HCT116 (cell line): ENCODE results near the gene ADIPOR2. TPM values are rescaled to one million over a fixed set of nuclear protein-coding genes. Genes with fewer than 3 reads are reported as not detected.

Source experiments
- ATAC-seq: fragments of 200-7000 bp; cut with Tn5 transposase; 2 replicates; pipeline ENCODE4 v1.9.1; 2020; ENCODE audit warnings: mild to moderate bottlenecking, moderate library complexity
- BruUV-seq: library from RNA; stranded (reverse); fragments of 400-500 nt; replicated peaks from 2 replicates; lab custom pipeline; 2021; lab: Mats Ljungman, UMichigan
- CTCF ChIA-PET: fragments of 300-600 bp; sonication (Branson Sonifier 250); formaldehyde crosslinking; loops from one replicate; lab custom pipeline; 2021; ENCODE audit warnings: antibody characterized with exemption; lab: Charles Lee
- POLR2A ChIA-PET: fragments of 300-600, 350-600 bp; sonication (Branson Sonifier 250); formaldehyde crosslinking; loops from one replicate; lab custom pipeline; 2021; ENCODE audit warnings: antibody characterized with exemption; lab: Charles Lee
- RAD21 ChIA-PET, 2 experiments: fragments of 300-600 bp; sonication (Branson Sonifier 250); formaldehyde crosslinking; loops; one replicate each; lab custom pipeline; 2023; ENCODE audit warnings: low total read pairs in 2 of 2; ENCODE audit not compliant: uncharacterized antibody in 2 of 2, unreplicated experiment in 2 of 2, low non-redundant PET in 1 of 2; lab: Charles Lee
- DNase-seq: peaks from one replicate; pipeline ENCODE4 v3.0.0-alpha.2; 2010; ENCODE audit warnings: low read depth, low spot score
- H2AFZ ChIP-seq: fragments of 200-600 bp; shearing (Covaris generic), sonication (generic); 2 replicates; pipeline ENCODE4 v1.6.1; 2017; ENCODE audit warnings: low read depth, mixed run types, mixed read lengths, antibody characterized with exemption, low read length; ENCODE audit not compliant: poor library complexity, severe bottlenecking
- H3K27ac ChIP-seq: 2 replicates; pipeline ENCODE4 v1.5.1; 2012; ENCODE audit warnings: low read depth, low read length
- H3K27me3 ChIP-seq: fragments of 200-600 bp; sonication (generic); 2 replicates; pipeline ENCODE4 v1.6.1; 2016; ENCODE audit warnings: mixed run types, low read length, mixed read lengths; ENCODE audit not compliant: insufficient read depth
- H3K36me3 ChIP-seq, 2 experiments: fragments of 200-500 bp in 1 of 2; fragments of 200-600 bp in 1 of 2; sonication (Bioruptor generic) in 1 of 2; sonication (generic) in 1 of 2; 2 replicates each; pipeline versions ENCODE4 v1.5.1 to v1.6.1; 2014 to 2016; ENCODE audit warnings: low read length in 2 of 2, inconsistent platforms in 1 of 2, mixed read lengths in 1 of 2, mixed run types in 1 of 2; ENCODE audit not compliant: insufficient read depth in 2 of 2, control insufficient read depth in 1 of 2
- H3K4me1 ChIP-seq, 2 experiments: fragments of 200-600 bp in 1 of 2; sonication (generic) in 1 of 2; 2 replicates each; pipeline versions ENCODE4 v1.5.1 to v1.6.1; 2012 to 2017; ENCODE audit warnings: low read length in 2 of 2, inconsistent platforms in 1 of 2, mild to moderate bottlenecking in 1 of 2, mixed read lengths in 1 of 2, mixed run types in 1 of 2, moderate library complexity in 1 of 2; ENCODE audit not compliant: insufficient read depth in 2 of 2, control insufficient read depth in 1 of 2
- H3K4me2 ChIP-seq: fragments of 200-600 bp; sonication (generic); 2 replicates; pipeline ENCODE4 v1.6.1; 2017; ENCODE audit warnings: mixed run types, low read length, mixed read lengths
- H3K4me3 ChIP-seq, 2 experiments: fragments of 200-600 bp in 1 of 2; sonication (generic) in 1 of 2; replicated peaks in 1 of 2; 2 replicates each; pipeline ENCODE4 v1.5.1; 2011 to 2016; ENCODE audit warnings: low read length in 2 of 2, control low read depth in 1 of 2, low read depth in 1 of 2, mild to moderate bottlenecking in 1 of 2, mixed read lengths in 1 of 2, mixed run types in 1 of 2
- H3K79me2 ChIP-seq: fragments of 200-600 bp; sonication (generic); 2 replicates; pipeline ENCODE4 v1.6.1; 2017; ENCODE audit warnings: mild to moderate bottlenecking, mixed run types, low read length, moderate library complexity, mixed read lengths; ENCODE audit not compliant: insufficient read depth
- H3K9ac ChIP-seq: fragments of 200-600 bp; sonication (generic); 2 replicates; pipeline ENCODE4 v1.6.1; 2016; ENCODE audit warnings: low read length, mixed read lengths
- H3K9me2 ChIP-seq: fragments of 200-600 bp; sonication (generic), shearing (Covaris generic); 2 replicates; pipeline ENCODE4 v1.6.1; 2017; ENCODE audit warnings: mixed run types, mild to moderate bottlenecking, moderate library complexity; ENCODE audit not compliant: insufficient read depth
- H3K9me3 ChIP-seq, 2 experiments: fragments of 200-500 bp in 1 of 2; fragments of 200-600 bp in 1 of 2; sonication (Bioruptor generic) in 1 of 2; sonication (generic) in 1 of 2; 2 replicates each; pipeline ENCODE4 v1.6.1; 2014 to 2017; ENCODE audit warnings: low read length in 2 of 2, mixed read lengths in 2 of 2, inconsistent platforms in 1 of 2, low read depth in 1 of 2, mild to moderate bottlenecking in 1 of 2, mixed run types in 1 of 2, moderate library complexity in 1 of 2; ENCODE audit not compliant: control insufficient read depth in 1 of 2, insufficient read depth in 1 of 2
- H4K20me1 ChIP-seq: fragments of 200-600 bp; sonication (generic), shearing (Covaris generic); 2 replicates; pipeline ENCODE4 v1.6.1; 2017; ENCODE audit warnings: mixed run types, mild to moderate bottlenecking, moderate library complexity; ENCODE audit not compliant: insufficient read depth
- CEBPB ChIP-seq: IDR thresholded peaks from 2 replicates; pipeline ENCODE4 v1.6.1; 2012; ENCODE audit warnings: low read depth
- ELF1 ChIP-seq: IDR thresholded peaks from 2 replicates; pipeline ENCODE4 v1.6.1; 2012; ENCODE audit warnings: low read depth, borderline replicate concordance
- EZH2phosphoT487 ChIP-seq: fragments of 200-600 bp; IDR thresholded peaks from 2 replicates; pipeline ENCODE4 v1.6.1; 2018; ENCODE audit warnings: antibody characterized with exemption, borderline replicate concordance
- RAD21 ChIP-seq: IDR thresholded peaks from 2 replicates; pipeline ENCODE4 v1.6.1; 2012; ENCODE audit warnings: low read depth, mild to moderate bottlenecking
- SP1 ChIP-seq: IDR thresholded peaks from 2 replicates; pipeline ENCODE4 v1.6.1; 2012; ENCODE audit warnings: low read depth
- SRF ChIP-seq: IDR thresholded peaks from 2 replicates; pipeline ENCODE4 v1.6.1; 2012; ENCODE audit warnings: low read depth
- TCF7L2 ChIP-seq: IDR thresholded peaks from 2 replicates; pipeline ENCODE4 v1.7.0; 2011; ENCODE audit warnings: borderline replicate concordance, inconsistent platforms; ENCODE audit not compliant: insufficient read depth, insufficient read length; ENCODE audit errors: extremely low read depth
- YY1 ChIP-seq: IDR thresholded peaks from 2 replicates; pipeline ENCODE4 v1.6.1; 2011; ENCODE audit warnings: low read length, low read depth, moderate library complexity, mild to moderate bottlenecking; ENCODE audit not compliant: insufficient replicate concordance; ENCODE audit errors: extremely low read depth
- ZFX ChIP-seq: fragments of 450-650 bp; IDR thresholded peaks from 2 replicates; pipeline ENCODE4 v1.6.1; 2017
- ZNF274 ChIP-seq: fragments of 200-500 bp; sonication (Bioruptor generic); IDR thresholded peaks from 2 replicates; pipeline ENCODE4 v1.6.1; 2014; ENCODE audit warnings: mild to moderate bottlenecking, low read depth, low read length, inconsistent platforms
- intact Hi-C: fragments of 100-400 bp; cut with micrococcal nuclease; formaldehyde crosslinking; loops from 2 replicates; pipeline ENCODE4 v1.10.0; 2022
- total RNA-seq: library from RNA; stranded (reverse); gene quantifications from one replicate; pipeline ENCODE4 v1.2.1, GENCODE V29; 2021; ENCODE audit not compliant: unreplicated experiment
- TF ChIP-seq, protein P1 (sequence below), 3 experiments: fragments of 200-600 bp in 1 of 3; sonication (generic) in 1 of 3; IDR thresholded peaks in 2 of 3; conservative IDR thresholded peaks in 1 of 3; 2 replicates each; pipeline ENCODE4 v1.5.1; 2012 to 2017; ENCODE audit warnings: low read depth in 2 of 3, low read length in 2 of 3, antibody characterized with exemption in 1 of 3, borderline replicate concordance in 1 of 3, control low read depth in 1 of 3, mild to moderate bottlenecking in 1 of 3, mixed read lengths in 1 of 3, mixed run types in 1 of 3, moderate library complexity in 1 of 3; ENCODE audit not compliant: insufficient read depth in 1 of 3
- TF ChIP-seq, protein P2 (sequence below): IDR thresholded peaks from 2 replicates; pipeline ENCODE4 v1.6.1; 2012

ADIPOR2 gene
- total RNA-seq, 1 experiment from 2014 or later, result 69.9 TPM

DNA sequence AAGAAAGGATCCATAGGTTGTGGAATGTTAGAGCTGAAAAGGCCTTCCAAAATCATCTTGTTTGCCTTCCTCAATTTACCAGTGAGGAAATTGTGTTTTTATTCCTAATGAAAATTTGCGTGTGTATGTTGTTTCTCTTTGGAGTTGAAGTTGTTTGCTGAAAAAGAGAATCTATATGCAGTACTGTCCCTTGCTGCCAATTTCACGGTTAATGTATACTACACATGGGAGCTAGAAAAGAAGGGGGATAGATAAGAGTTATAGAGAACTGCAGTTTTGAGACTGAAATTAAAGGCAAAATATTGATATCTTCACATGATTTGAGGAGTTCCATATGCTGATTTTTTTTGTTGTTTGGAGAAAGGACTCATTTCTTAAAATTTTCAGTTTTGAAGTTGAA is 67.5 kb downstream of the ADIPOR2 start:
- RAD21 ChIA-PET, result no interaction called here
- H2AFZ ChIP-seq, result no peak overlapping the region
- H3K4me1 ChIP-seq, result peaks cover 14 to 44% of the 10 kb centered on the region in 2 experiments
- intact Hi-C loops, result no loop called here
- no peaks in the 10 kb centered on the region for H4K20me1 ChIP-seq
- BruUV-seq, result no TSS peak
- H3K9me2 ChIP-seq, result no peaks in the 10 kb centered on the region
- peaks cover 0 to 8% of the 10 kb centered on the region in 2 experiments; a peak in 1 of 4 replicates for H3K36me3 ChIP-seq
- H3K79me2 ChIP-seq, result peaks cover 61% of the 10 kb centered on the region
- ATAC-seq (no peak), DNase-seq (no peak)
- no peak overlapping the region for H3K4me3 ChIP-seq
- no peak overlapping the region for H3K27ac ChIP-seq
- H3K4me2 ChIP-seq, result no peak overlapping the region
- CTCF ChIA-PET, result no interaction called here
- TF ChIP-seq, protein P1, sequence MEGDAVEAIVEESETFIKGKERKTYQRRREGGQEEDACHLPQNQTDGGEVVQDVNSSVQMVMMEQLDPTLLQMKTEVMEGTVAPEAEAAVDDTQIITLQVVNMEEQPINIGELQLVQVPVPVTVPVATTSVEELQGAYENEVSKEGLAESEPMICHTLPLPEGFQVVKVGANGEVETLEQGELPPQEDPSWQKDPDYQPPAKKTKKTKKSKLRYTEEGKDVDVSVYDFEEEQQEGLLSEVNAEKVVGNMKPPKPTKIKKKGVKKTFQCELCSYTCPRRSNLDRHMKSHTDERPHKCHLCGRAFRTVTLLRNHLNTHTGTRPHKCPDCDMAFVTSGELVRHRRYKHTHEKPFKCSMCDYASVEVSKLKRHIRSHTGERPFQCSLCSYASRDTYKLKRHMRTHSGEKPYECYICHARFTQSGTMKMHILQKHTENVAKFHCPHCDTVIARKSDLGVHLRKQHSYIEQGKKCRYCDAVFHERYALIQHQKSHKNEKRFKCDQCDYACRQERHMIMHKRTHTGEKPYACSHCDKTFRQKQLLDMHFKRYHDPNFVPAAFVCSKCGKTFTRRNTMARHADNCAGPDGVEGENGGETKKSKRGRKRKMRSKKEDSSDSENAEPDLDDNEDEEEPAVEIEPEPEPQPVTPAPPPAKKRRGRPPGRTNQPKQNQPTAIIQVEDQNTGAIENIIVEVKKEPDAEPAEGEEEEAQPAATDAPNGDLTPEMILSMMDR (IDR thresholded peaks at IDR 0.05 in 2 of 3, conservative IDR thresholded peaks at IDR 0.05 in 1 of 3; ENCODE audit: borderline replicate concordance in 1 of 3, insufficient read depth in 1 of 3, low read depth in 2 of 3, low read length in 2 of 3), result no peak
- TF ChIP-seq, protein P2, sequence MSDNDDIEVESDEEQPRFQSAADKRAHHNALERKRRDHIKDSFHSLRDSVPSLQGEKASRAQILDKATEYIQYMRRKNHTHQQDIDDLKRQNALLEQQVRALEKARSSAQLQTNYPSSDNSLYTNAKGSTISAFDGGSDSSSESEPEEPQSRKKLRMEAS, result no peak
- no peak for TF ChIP-seq RAD21
- TF ChIP-seq, all 23 proteins: peak for 0
- H3K9me3 ChIP-seq, result no peaks in the 10 kb centered on the region
- H3K9ac ChIP-seq, result no peak overlapping the region
- no peaks in the 10 kb centered on the region for H3K27me3 ChIP-seq
- POLR2A ChIA-PET, result no interaction called here

DNA sequence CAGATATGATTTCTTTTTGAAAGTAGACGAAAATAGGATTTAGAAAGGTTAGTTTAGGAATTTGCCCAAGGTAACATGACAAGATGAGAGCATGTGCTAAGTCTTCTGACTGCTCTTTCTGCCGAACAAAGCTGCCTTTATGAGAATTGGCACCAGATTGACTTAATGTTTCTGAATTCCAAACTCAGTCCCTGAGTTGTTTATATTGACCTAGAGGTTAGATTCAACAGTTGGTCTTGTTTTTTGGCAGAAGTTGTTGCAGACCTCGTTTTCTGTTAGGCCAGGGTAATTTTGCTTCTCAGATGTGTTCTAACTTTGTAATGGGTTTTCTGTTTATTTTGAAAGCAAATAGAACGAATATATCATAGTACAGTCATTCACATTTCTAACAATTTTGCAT is 68.0 kb downstream of the ADIPOR2 start:
- H3K79me2 ChIP-seq, result peaks cover 60% of the 10 kb centered on the region
- H3K9me3 ChIP-seq, result no peaks in the 10 kb centered on the region
- H2AFZ ChIP-seq, result no peak overlapping the region
- BruUV-seq, result no TSS peak
- H3K27me3 ChIP-seq, result no peaks in the 10 kb centered on the region
- no peak for ATAC-seq
- no peak overlapping the region for H3K27ac ChIP-seq
- intact Hi-C loops, result no loop called here
- RAD21 ChIA-PET, result no interaction called here
- H3K4me3 ChIP-seq, result no peak overlapping the region
- POLR2A ChIA-PET, result no interaction called here
- DNase-seq, result no peak
- H3K36me3 ChIP-seq, result peaks cover 0 to 8% of the 10 kb centered on the region in 2 experiments; a peak in 1 of 4 replicates
- TF ChIP-seq SP1 (no peak), CEBPB (no peak), SRF (no peak), ZFX (no peak), ELF1 (no peak), EZH2phosphoT487 (no peak), YY1 (no peak), RAD21 (no peak), TCF7L2 (no peak), ZNF274 (no peak)
- TF ChIP-seq, protein P2, result no peak
- TF ChIP-seq, protein P1 (IDR thresholded peaks at IDR 0.05 in 2 of 3, conservative IDR thresholded peaks at IDR 0.05 in 1 of 3; ENCODE audit: borderline replicate concordance in 1 of 3, insufficient read depth in 1 of 3, low read depth in 2 of 3, low read length in 2 of 3), result no peak
- TF ChIP-seq, all 23 proteins: peak for 0
- H3K4me2 ChIP-seq, result no peak overlapping the region
- no peaks in the 10 kb centered on the region for H4K20me1 ChIP-seq
- peaks cover 14 to 44% of the 10 kb centered on the region in 2 experiments for H3K4me1 ChIP-seq
- H3K9ac ChIP-seq, result no peak overlapping the region
- CTCF ChIA-PET, result no interaction called here
- H3K9me2 ChIP-seq, result no peaks in the 10 kb centered on the region
